Neural progenitor cell (in vitro differentiated cells): ENCODE measurements around the gene MYRIP.
A peak's percentile ranks its signal among the peaks of the same experiment; 100 is the strongest.

Experiments
- CTCF ChIP-seq: fragments of 200-600 bp; sonication (generic); IDR thresholded peaks from 2 replicates; pipeline ENCODE4 v1.5.1; 2017; ENCODE audit warnings: antibody characterized with exemption, mild to moderate bottlenecking
- EZH2 ChIP-seq: fragments of 200-600 bp; sonication (generic); IDR thresholded peaks from 2 replicates; pipeline ENCODE4 v1.6.1; 2017; ENCODE audit warnings: antibody characterized with exemption, mild to moderate bottlenecking, moderate library complexity
- EZH2phosphoT487 ChIP-seq: fragments of 200-600 bp; sonication (generic); IDR thresholded peaks from 2 replicates; pipeline ENCODE4 v1.6.1; 2017; ENCODE audit warnings: antibody characterized with exemption

DNA sequence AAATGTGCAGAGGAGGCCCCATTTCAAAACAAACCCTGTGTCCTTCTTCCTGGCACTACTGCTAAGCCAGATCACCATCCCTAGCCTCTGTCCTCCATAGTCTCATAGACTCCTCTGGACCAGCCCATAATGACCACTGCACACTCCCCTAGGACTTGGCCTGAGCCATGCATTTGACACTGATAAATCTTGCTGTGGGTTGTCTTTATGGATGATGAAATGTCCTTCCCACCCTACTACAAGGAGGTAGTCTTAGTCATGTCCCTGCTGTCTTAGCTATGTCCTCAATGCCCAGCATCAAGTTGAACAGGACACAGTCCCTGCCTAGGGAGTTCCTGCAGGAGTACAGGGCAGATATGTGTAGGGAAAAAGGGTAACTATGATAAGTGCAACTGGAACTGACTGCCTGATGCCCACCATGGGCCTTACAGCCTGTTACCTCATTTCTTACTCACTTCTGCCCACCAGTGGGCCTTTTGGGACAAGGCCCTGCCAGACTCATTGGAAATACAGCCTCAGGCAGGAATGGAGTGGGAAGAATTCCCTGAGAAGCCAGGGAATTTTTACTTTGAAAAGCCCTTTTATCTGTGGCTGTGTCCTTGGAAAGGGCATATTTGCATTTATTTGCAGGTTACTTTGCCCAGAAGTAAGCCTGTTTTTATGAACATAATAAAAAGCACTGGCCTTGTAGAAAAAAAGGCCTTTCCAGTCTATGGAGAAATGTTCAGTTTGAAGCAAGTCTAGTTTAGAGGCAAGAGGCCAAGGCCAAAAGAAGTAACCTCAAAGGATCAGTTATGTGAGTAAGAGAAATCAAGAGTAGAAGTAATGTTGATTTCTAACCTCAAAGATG lies 300.5 kb downstream of the MYRIP start:
- TF ChIP-seq CTCF (peak; percentile 62), EZH2phosphoT487 (no peak), EZH2 (no peak)
